CD4-positive, alpha-beta T cell treated with Interleukin-15 for 4 hours (primary cell): ENCODE measurements around the gene SPANXN4.

Experiments used
- DNase-seq: peaks from one replicate; pipeline ENCODE4 v3.0.0-alpha.2; 2020; ENCODE audit warnings: low spot score

Gene SPANXN4

GRCh38 chrX:143025628-143026027, at the start of gene SPANXN4:
Gene SPANXN4, plus strand, starts transcription at chrX:143025928. Its CDS starts 87 bp downstream, at chrX:143026015.
- DNase-seq = no peak

DNA sequence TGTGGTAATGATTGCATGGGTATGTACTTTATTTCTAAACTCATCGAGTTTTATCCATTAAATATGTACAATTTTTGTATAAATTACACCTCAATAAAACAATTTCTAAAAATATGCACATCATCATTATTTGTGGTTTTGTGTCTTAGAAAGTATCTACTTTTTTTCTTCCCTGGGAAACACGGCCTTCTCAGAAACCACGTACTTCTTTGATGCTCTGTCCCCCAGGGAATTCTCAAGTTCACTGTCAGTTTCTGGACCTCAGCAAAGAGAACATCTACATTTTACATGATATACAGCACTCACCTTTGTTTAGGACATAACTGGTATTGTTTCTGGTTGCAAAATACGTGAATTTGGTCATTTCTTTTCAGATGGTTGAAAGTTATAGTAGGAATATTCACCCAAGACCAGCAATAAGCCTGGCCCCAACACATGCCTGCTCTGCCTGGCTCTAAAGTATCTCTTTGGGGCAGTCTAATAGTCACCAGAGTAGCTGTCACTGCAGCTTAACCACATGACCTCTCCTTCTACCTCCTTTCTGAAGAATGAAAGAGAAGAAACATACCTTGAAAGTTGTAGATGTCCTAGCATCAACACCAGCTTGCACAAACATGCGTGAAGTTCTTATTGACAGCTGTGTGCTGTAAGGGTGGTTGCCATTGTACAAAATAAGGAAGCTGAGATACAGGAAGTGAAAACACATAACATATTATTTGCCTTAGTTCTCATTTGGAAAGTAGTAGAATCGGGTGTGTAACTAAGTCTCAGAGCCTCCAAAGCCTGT, 48.4 kb upstream of the SPANXN4 start:
- DNase-seq = no peak

DNA sequence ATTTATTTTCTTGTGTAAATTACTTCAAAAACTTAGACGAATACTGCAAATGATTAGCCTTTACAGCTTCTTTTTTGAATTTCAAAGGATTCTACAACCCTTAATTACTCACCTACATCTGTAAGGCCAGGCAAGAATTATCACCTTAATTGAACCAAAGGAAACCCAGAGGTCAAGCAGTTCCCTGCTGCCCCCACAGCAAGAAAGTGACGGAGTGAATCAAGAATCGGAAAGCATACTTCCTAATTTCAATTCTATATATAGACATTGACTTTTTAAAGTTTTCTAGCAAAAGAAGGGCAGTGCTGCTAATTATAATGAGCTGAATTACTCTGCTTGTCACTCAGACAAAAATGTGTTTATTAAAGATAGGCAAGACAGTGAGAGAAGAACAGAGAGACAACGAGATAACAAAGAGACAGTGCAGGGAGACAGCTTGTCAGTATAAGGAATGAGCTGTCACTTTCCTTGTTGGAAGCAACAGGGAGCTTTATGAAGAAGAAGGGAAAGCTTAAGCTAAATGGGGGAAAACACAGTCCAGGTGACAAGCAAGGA, 47.5 kb upstream of the SPANXN4 start:
- DNase-seq = no peak

DNA sequence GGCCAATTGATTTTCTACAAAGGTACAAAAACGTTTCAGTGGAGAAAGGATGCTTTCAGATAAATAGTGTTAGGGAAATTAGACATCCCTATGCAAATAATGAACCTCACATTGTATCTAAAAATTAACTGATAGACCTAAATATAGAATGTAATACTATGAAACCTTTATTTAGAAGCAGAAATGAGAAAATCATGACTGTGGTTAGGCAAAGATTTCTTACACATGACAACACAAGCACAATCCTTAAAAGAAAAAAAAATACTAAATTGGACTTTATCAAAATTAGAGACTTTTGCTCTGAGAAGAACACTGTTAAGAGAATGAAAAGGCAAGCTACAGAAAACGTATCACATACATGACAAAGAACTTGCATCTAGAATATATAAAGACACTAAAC, 43.0 kb upstream of the SPANXN4 start:
- no peak for DNase-seq

DNA sequence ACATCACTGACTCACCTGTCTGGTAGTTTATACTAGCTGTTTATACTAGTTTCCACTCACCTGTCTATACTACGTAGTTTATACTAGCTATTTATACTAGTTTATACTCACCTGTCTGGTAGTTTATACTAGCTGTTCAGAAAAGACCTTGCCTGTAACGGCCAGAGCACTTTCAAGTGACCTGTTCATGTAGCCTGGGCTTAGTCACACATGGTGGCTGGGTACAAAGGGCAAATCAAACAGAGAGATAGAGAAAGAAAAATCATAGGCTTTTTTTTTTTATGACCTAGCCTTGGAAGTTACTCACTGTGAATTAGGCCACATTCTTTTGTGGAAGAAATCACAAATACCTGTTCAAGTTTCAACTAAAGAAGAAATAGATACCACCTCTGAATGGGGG, 30.7 kb upstream of the SPANXN4 start:
- DNase-seq = no peak

GRCh38 chrX:142998447-142999198, 27.1 kb upstream of the SPANXN4 start:
- no peak for DNase-seq

- DNase-seq = no peak
These were observed 26.5 kb upstream of the SPANXN4 start for GRCh38 chrX:142999199-142999701.

GRCh38 chrX:143002206-143002605, 23.5 kb upstream of the SPANXN4 start:
- no peak for DNase-seq

DNA sequence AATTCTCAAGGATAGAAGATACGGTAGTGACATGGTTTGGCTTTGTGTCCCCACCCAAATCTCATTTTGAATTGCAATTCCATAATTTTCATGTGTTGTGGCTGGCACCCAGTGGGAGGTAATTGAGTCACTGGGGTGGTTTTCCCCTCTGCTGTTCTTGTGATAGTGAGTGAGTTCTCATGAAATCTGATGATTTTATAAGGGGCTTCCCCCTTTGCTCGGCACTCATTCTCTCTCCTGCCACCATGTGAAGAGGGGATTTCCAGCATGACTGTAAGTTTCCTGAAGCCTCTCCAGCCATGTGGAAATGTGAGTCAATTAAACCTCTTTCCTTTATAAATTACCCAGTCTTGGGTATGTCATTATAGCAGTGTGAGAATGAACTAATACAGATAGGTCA, 8.5 kb upstream of the SPANXN4 start:
- no peak for DNase-seq

- no peak for DNase-seq
These were observed 1.5 kb downstream of the SPANXN4 start for GRCh38 chrX:143027275-143027674.

GRCh38 chrX:143047511-143047910, 21.8 kb downstream of the SPANXN4 start:
- no peak for DNase-seq

GRCh38 chrX:143058120-143058519, 32.4 kb downstream of the SPANXN4 start:
- no peak for DNase-seq

- DNase-seq = no peak
These were observed 55.5 kb downstream of the SPANXN4 start for GRCh38 chrX:143081231-143081630.

DNA sequence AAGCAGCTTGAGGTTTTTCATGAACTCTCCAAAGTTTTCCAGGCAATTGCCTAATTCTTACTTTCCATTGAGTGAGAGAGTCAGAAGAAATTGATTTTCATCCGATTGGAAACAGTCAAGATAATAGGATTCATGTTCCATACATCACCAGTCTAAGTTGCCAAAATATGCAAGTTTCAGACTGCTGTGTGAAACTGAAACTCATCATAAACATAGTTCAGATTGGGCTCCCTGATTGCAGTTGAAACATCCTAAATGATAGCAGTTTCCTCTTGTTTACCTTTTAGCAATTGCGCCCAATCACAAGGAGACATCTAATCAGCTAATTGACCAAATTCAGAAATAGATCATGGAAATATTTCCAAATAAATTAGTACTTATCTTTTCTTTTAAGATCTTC, 56.8 kb downstream of the SPANXN4 start:
- no peak for DNase-seq
